ENCODE results near the gene COL4A6. TPM values are rescaled to one million over a fixed set of nuclear protein-coding genes. Genes with fewer than 3 reads are reported as not detected.
A peak's percentile ranks its signal among the peaks of the same experiment; 100 is the strongest.

Gene COL4A6
- total and polyA plus RNA-seq, 2 experiments from 2014 or later = 40.1 to 95.2 TPM

GRCh38 chrX:108165383-108166111, 272.7 kb downstream of the COL4A6 start:
- no peaks in the 10 kb centered on the region for H3K4me1 ChIP-seq (ENCODE audit: low read depth)
- peak; percentile 55 for TF ChIP-seq CTCF (IDR thresholded peaks at IDR 0.05; ENCODE audit: low read depth, low read length)
- peak; percentile 67 to 72 for DNase-seq (ENCODE audit: low read depth in 1 of 2, low spot score in 1 of 2)
- no peak overlapping the region for H3K4me3 ChIP-seq
- peak overlapping the region; percentile 67 for H3K27ac ChIP-seq
- H3K9me3 ChIP-seq (ENCODE audit: low read depth) = no peaks in the 10 kb centered on the region
- H3K36me3 ChIP-seq = peaks cover 5% of the 10 kb centered on the region
- H3K27me3 ChIP-seq = no peaks in the 10 kb centered on the region

- Histone ChIP-seq H3K27me3 (no peaks in the 10 kb centered on the region), H3K36me3 (no peaks in the 10 kb centered on the region), H3K4me3 (no peak overlapping the region), H3K9me3 (ENCODE audit: low read depth) (no peaks in the 10 kb centered on the region), H3K27ac (no peak overlapping the region), H3K4me1 (ENCODE audit: low read depth) (no peaks in the 10 kb centered on the region)
- no peak for DNase-seq (ENCODE audit: low read depth in 1 of 2, low spot score in 1 of 2)
- no peak for TF ChIP-seq CTCF (IDR thresholded peaks at IDR 0.05; ENCODE audit: low read depth, low read length)
These were observed 274.7 kb downstream of the COL4A6 start for GRCh38 chrX:108163333-108164082.

GRCh38 chrX:108162265-108162664, 276.0 kb downstream of the COL4A6 start:
- no peak for DNase-seq (ENCODE audit: low read depth in 1 of 2, low spot score in 1 of 2)
- no peaks in the 10 kb centered on the region for H3K9me3 ChIP-seq (ENCODE audit: low read depth)
- TF ChIP-seq CTCF (IDR thresholded peaks at IDR 0.05; ENCODE audit: low read depth, low read length) = no peak

GRCh38 chrX:108160309-108160708, 277.9 kb downstream of the COL4A6 start:
- no peak for DNase-seq (ENCODE audit: low read depth in 1 of 2, low spot score in 1 of 2)
- Histone ChIP-seq H3K36me3 (no peaks in the 10 kb centered on the region), H3K4me3 (no peak overlapping the region), H3K4me1 (ENCODE audit: low read depth) (no peaks in the 10 kb centered on the region), H3K27ac (no peak overlapping the region), H3K27me3 (no peaks in the 10 kb centered on the region), H3K9me3 (ENCODE audit: low read depth) (no peaks in the 10 kb centered on the region)
- TF ChIP-seq CTCF (IDR thresholded peaks at IDR 0.05; ENCODE audit: low read depth, low read length) = no peak

More at GRCh38 chrX:108162265-108162664, 276.0 kb downstream of the COL4A6 start:
- H3K4me3 ChIP-seq = no peak overlapping the region
- no peak overlapping the region for H3K27ac ChIP-seq
- no peaks in the 10 kb centered on the region for H3K4me1 ChIP-seq (ENCODE audit: low read depth)
- no peaks in the 10 kb centered on the region for H3K36me3 ChIP-seq
- H3K27me3 ChIP-seq = no peaks in the 10 kb centered on the region

- Histone ChIP-seq H3K27ac (no peak overlapping the region), H3K9me3 (ENCODE audit: low read depth) (no peaks in the 10 kb centered on the region), H3K27me3 (no peaks in the 10 kb centered on the region), H3K36me3 (no peaks in the 10 kb centered on the region), H3K4me3 (no peak overlapping the region), H3K4me1 (ENCODE audit: low read depth) (no peaks in the 10 kb centered on the region)
- no peak for DNase-seq (ENCODE audit: low read depth in 1 of 2, low spot score in 1 of 2)
- TF ChIP-seq CTCF (IDR thresholded peaks at IDR 0.05; ENCODE audit: low read depth, low read length) = no peak
These were observed 279.1 kb downstream of the COL4A6 start for GRCh38 chrX:108159028-108159670.
